Body of pancreas (tissue), 4 donors: ENCODE results near the gene EIF2A. TPM values are rescaled to one million over a fixed set of nuclear protein-coding genes. Genes with fewer than 3 reads are reported as not detected.

ENCODE experiments used
- ATAC-seq: fragments of 150-250 bp; one replicate; pipeline ENCODE4 v1.9.1; 2016
- DNase-seq, 4 donors: peaks; one replicate each; pipeline ENCODE4 v3.0.0-alpha.2; 2019
- H3K27ac ChIP-seq, 4 donors: fragments of 200-600 bp; sonication (generic); 1 replicate in 3 of 4; 2 replicates in 1 of 4; pipeline versions ENCODE4 v1.5.1 to v1.6.1; 2016 to 2019; ENCODE audit warnings: mild to moderate bottlenecking in 1 of 4, mixed read lengths in 1 of 4, moderate library complexity in 1 of 4
- H3K27me3 ChIP-seq, 2 donors: fragments of 200-600 bp; sonication (generic); one replicate each; pipeline ENCODE4 v1.6.0; 2016; ENCODE audit warnings: mild to moderate bottlenecking in 1 of 2
- H3K36me3 ChIP-seq, 2 donors: fragments of 200-600 bp; sonication (generic); replicated peaks in 1 of 2; 2 replicates each; pipeline ENCODE4 v1.5.1; 2016; ENCODE audit warnings: low read depth in 2 of 2; ENCODE audit not compliant: insufficient read depth in 1 of 2
- H3K4me1 ChIP-seq: fragments of 200-600 bp; sonication (generic); one replicate; pipeline ENCODE4 v1.6.0; 2016
- H3K4me3 ChIP-seq, 2 donors: fragments of 200-600 bp; sonication (generic); 1 replicate in 1 of 2; 2 replicates in 1 of 2; pipeline ENCODE4 v1.5.1; 2016 to 2019
- H3K9me3 ChIP-seq, 3 donors: fragments of 200-600 bp; sonication (generic); 1 replicate in 2 of 3; 2 replicates in 1 of 3; pipeline ENCODE4 v1.5.1; 2016
- CTCF ChIP-seq, 7 experiments: fragments of 450-650 bp in 4 of 7; fragments of 200-600 bp in 3 of 7; sonication (generic) in 3 of 7; IDR thresholded peaks; one replicate each; pipeline ENCODE4 v1.5.1; 2016 to 2019; ENCODE audit warnings: antibody characterized with exemption in 7 of 7
- POLR2A ChIP-seq, 3 donors: fragments of 450-650 bp; IDR thresholded peaks; one replicate each; pipeline ENCODE4 v1.6.1; 2016; ENCODE audit warnings: antibody characterized with exemption in 3 of 3, mild to moderate bottlenecking in 2 of 3
- WGBS, 2 donors: methylation state at CpG; one replicate each; pipeline ENCODE4 v1.1.5; 2017; 5-methylcytosine and 5-hydroxymethylcytosine counted together
- intact Hi-C: fragments of 100-400 bp; cut with DNase I; formaldehyde crosslinking; loops from one replicate; pipeline ENCODE4 v1.15.1; 2023
- total RNA-seq, 2 donors: library from RNA; depleted of rRNA; stranded (reverse); fragments of >200 nt; gene quantifications; one replicate each; pipeline ENCODE4 v1.1.0, GENCODE V29; 2016

Gene EIF2A
- total RNA-seq, 2 donors from 2014 or later: 58.7 to 126 TPM

- intact Hi-C loops: no loop called here
- ATAC-seq: no peak
Measured at GRCh38 chr3:150557725-150558124, 11.1 kb downstream of the EIF2A start.

GRCh38 chr3:150564243-150564642, 17.7 kb downstream of the EIF2A start:
- no peak for TF ChIP-seq POLR2A (IDR thresholded peaks at IDR 0.05)
- no peak for TF ChIP-seq CTCF (IDR thresholded peaks at IDR 0.05)
- no peak for DNase-seq
- WGBS, 2 donors: 68 to 81% methylated on average over 2 of the region's 2 CpGs
- no peaks in the 10 kb centered on the region for H3K27me3 ChIP-seq
- peaks cover 0 to 26% of the 10 kb centered on the region in 2 donors for H3K36me3 ChIP-seq
- H3K4me1 ChIP-seq: no peaks in the 10 kb centered on the region
- H3K27ac ChIP-seq: no peak overlapping the region
- intact Hi-C loops: no loop called here
- no peak overlapping the region for H3K4me3 ChIP-seq
- no peak for ATAC-seq
- no peaks in the 10 kb centered on the region for H3K9me3 ChIP-seq

More at GRCh38 chr3:150557725-150558124, 11.1 kb downstream of the EIF2A start:
- Histone ChIP-seq H3K27me3 (no peaks in the 10 kb centered on the region), H3K27ac (no peak overlapping the region), H3K9me3 (no peaks in the 10 kb centered on the region), H3K36me3 (peaks cover 0 to 11% of the 10 kb centered on the region in 2 donors), H3K4me3 (no peak overlapping the region), H3K4me1 (no peaks in the 10 kb centered on the region)
- TF ChIP-seq CTCF (IDR thresholded peaks at IDR 0.05) (no peak), POLR2A (IDR thresholded peaks at IDR 0.05) (no peak)
- no peak for DNase-seq
- WGBS, 2 donors: 37 to 40% methylated on average over 1 of the region's 1 CpG

GRCh38 chr3:150567328-150567727, 20.7 kb downstream of the EIF2A start:
- WGBS, 2 donors: 83 to 92% methylated on average over 1 of the region's 1 CpG
- H3K36me3 ChIP-seq: peaks cover 0 to 35% of the 10 kb centered on the region in 2 donors
- no peak for ATAC-seq

GRCh38 chr3:150577855-150578254, 31.3 kb downstream of the EIF2A start:
- H3K27me3 ChIP-seq: no peaks in the 10 kb centered on the region
- no peak for TF ChIP-seq POLR2A (IDR thresholded peaks at IDR 0.05)
- TF ChIP-seq CTCF (IDR thresholded peaks at IDR 0.05): no peak
- no peak for ATAC-seq
- H3K36me3 ChIP-seq: peaks cover 0 to 16% of the 10 kb centered on the region in 2 donors
- no peaks in the 10 kb centered on the region for H3K9me3 ChIP-seq
- H3K4me1 ChIP-seq: no peaks in the 10 kb centered on the region
- intact Hi-C loops: no loop called here
- no peak overlapping the region for H3K27ac ChIP-seq
- H3K4me3 ChIP-seq: no peak overlapping the region
- WGBS, 2 donors: 49 to 50% methylated on average over 1 of the region's 1 CpG
- DNase-seq: no peak

More at GRCh38 chr3:150567328-150567727, 20.7 kb downstream of the EIF2A start:
- Histone ChIP-seq H3K27ac (no peak overlapping the region), H3K4me3 (no peak overlapping the region), H3K27me3 (no peaks in the 10 kb centered on the region), H3K9me3 (no peaks in the 10 kb centered on the region), H3K4me1 (no peaks in the 10 kb centered on the region)
- intact Hi-C loops: no loop called here
- no peak for DNase-seq
- TF ChIP-seq CTCF (IDR thresholded peaks at IDR 0.05): no peak
- TF ChIP-seq POLR2A (IDR thresholded peaks at IDR 0.05): no peak

- intact Hi-C loops: no loop called here
- H3K4me3 ChIP-seq: no peak overlapping the region
- no peaks in the 10 kb centered on the region for H3K4me1 ChIP-seq
- H3K36me3 ChIP-seq: peaks cover 0 to 11% of the 10 kb centered on the region in 2 donors
- DNase-seq: no peak
- no peak for TF ChIP-seq CTCF (IDR thresholded peaks at IDR 0.05)
- no peak for TF ChIP-seq POLR2A (IDR thresholded peaks at IDR 0.05)
- H3K27me3 ChIP-seq: no peaks in the 10 kb centered on the region
- H3K9me3 ChIP-seq: no peaks in the 10 kb centered on the region
- no peak for ATAC-seq
- H3K27ac ChIP-seq: peak overlapping the region in 1 of 4 donors; percentile 38
Measured at GRCh38 chr3:150581174-150581573, 34.6 kb downstream of the EIF2A start.
